ENCODE data around the gene NALF2. TPM values are rescaled to one million over a fixed set of nuclear protein-coding genes. Genes with fewer than 3 reads are reported as not detected.

Gene NALF2
- total RNA-seq, 1 donor from 2014 or later, result 0.33 TPM

DNA sequence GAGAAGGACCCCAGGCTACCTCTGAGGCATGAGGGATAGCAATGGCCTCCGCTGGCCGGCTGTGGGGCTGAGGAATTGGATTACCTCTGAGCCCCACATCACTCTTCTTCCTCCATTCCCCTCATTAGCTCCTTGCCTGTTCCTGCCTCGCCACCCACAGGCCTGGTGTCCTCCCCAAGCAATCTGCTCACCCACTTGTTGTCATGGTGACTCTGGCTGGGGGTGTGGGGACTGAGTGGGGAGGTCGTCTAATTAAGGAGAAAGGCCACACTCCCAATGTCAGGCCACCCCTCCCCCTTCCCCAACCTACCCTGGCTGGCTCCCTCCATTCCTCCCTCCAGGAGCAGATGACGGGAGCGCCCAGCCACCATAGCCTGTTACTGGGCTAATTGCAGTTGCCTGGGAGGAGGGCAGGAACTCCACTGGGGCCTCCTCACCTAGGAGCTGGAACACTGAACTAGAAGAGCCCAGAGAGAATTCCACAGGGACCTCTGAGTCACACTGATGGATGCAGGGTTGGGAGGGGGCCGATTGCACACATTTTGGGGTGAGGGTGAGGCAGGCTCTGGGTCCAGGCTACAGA is 20.7 kb downstream of the NALF2 start:
- DNase-seq (ENCODE audit: low spot score), result no peak
- no peak for ATAC-seq

DNA sequence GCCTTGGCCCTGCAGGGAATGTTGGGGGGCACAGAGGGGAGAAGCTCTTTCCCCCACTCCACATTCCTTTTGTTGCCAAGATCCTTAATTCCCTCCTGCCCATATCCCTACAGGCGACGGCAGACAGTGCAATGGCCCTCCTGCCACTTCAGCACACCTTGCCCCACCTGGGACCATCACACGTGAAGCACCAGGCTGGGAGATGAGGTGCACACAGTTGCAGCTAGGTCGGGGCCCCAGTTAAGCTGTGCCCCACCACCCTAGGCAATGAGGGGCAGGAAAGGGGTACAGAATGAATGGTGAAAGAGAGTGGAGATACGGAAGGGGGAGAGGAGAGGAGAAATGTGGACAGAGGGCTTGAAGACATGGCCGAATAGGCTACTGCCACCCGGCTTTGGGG is 26.2 kb downstream of the NALF2 start:
- ATAC-seq, result no peak
- DNase-seq (ENCODE audit: low spot score), result no peak

DNA sequence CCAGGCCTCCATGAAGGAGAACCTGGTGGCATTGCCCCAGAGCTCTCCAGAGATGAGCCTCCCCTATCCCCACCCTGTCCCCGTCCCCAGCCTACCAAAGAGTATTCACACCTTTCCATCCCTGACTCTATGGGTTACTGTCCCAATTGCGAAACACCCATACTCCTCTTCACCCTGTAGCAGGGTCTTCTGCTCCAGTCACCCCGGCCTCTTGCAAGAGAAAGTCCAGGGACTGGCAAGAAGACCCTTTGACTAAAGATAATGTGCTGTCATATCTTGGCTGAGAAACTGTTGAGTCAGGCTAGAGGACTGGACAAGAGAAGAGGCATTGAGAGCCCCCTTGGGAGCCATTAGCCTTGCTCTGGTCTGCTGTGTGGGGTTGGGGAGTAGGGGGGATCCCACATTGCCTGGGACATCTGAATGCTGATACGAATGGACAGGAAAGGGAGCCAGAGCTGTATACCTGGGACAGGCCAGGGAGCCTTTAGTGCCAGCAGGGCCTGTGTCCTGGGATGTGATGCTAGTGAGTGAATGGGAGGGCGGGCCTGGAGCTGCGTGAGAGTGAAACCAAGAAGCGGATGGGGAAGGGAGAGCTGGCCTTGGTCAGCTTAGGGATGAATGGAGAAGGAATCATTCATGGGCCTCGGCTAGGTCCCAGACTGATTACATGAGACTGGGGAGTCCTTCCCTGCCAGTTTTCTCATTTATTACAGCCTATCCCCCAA is 27.1 kb downstream of the NALF2 start:
- ATAC-seq (no peak), DNase-seq (ENCODE audit: low spot score) (no peak)

DNA sequence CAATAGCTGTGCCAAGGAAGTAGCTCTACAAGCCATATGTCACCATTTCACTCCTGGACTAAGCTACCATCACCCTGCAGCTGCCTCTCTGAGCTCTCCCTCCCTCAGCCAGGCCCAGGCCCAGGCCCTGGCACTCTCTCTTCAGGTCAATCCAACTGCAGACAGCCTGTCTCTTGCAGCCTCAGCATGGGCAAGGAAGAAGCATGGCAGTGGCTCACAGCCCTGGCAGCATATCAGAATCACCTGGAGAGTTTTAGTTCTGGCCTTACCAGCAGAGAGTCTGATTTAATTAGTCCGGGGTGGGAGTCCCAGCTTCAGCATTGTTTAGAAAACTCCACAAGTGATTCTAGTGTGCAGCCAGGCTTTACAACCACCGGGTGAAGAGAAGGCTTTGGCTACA is 31.5 kb downstream of the NALF2 start:
- no peak for ATAC-seq
- DNase-seq (ENCODE audit: low spot score), result no peak

DNA sequence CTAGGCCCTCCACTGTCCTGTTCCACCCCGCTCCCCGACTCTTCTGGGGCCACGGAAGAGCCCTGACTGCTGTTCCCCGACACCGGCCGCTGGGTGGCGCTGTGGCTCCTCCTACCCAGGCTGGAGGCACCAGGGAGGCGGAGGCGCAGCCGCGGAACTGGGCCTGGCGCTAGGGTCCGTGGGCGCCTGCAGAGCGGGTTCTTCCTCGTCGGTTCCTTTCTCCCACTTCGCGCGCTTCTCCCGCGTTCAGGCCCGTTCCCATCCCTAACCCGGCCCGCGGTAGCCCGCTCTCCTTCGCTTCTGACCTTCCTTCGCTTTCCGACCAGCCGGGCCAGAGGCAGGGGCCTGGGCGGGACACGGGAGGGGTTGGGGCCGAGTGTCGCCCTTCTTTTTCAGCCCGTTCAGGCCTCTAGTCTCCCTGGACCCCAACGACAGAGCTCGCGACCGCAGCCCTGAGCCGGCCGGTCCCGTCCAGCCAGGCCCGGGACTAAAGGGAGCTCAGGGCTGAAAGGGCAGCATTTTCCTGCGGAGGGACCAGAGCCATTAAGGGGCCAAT is 34.3 kb downstream of the NALF2 start:
- ATAC-seq (peak; percentile 100), DNase-seq (ENCODE audit: low spot score) (peak; percentile 76)

DNA sequence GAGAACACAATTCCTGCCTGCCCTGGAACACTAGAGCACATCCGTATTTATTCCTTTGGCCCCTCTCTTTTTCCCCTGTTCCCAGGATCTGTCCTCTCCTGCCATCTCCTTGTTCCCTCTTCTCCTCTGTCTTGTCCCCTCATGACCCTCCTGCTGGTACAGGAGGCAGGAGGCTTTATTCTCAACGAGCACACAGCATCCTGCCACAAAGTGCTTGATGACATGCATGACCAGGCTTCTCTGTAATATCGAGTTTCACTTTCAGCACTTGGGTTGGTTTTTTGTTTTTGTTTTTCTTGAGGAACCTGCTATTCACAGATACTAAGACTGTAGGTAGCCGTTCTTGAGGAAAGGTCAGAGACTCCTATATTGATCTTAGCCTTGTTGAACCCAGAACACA is 35.3 kb downstream of the NALF2 start:
- DNase-seq (ENCODE audit: low spot score), result no peak
- ATAC-seq, result no peak

DNA sequence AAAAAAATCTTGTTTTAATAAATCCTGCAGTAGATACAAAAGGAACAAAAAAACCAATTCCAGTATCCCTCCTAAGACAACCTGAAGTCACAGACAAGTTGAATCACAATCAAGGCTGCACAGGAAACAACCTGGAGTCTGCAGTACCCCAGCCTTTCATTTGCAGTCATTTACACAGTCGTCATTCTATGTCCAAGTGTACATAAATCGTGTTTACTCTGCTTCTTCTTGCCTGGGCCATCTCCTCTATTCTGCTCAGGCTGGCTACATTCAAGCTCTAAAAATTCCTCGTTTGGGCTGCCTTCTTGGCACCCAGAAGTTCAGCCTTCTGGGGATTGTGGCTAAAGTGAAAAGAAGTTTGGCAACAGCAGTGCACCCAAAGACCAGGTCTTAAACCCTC is 37.8 kb downstream of the NALF2 start:
- DNase-seq (ENCODE audit: low spot score) (no peak), ATAC-seq (no peak)

DNA sequence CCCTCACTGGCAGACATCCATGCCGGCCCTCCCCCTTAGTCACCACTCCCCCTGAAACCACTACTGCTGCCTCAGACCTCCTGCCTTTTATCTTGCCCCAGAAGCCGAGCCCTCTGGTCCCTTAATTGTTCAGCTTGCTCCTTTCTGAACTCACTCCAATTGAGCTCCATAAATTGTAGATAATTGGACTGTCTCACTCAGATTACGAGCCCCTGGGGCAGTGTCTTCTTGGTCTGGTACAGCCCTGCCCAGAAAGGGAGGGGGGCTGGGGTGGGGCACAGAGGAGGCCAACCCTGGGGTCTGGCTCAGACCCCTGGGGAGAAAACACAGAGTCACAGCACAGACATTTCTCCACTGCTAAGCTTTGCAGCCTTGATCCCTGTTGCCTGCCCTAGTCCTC is 39.4 kb downstream of the NALF2 start:
- no peak for DNase-seq (ENCODE audit: low spot score)
- ATAC-seq, result no peak

DNA sequence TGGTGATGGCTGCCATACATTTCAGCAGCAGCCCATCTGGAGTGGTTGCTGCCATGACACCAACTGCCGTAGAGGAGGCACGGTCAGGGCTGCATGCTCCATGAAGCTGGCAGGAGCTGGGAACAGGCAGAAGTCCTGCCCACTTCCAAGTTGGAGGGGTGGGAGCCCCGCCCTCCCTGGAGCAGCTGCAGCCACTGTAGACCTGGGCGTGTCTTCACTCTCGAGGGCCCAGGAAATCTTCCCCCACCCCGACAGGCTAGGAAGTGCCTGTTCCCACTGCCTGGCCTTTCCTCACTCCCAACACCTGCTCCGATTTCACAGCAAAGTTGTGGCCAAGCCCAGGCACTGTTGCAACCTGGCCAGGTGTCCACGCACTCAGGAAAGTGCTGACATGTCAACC is 42.3 kb downstream of the NALF2 start:
- DNase-seq (ENCODE audit: low spot score) (no peak), ATAC-seq (no peak)

DNA sequence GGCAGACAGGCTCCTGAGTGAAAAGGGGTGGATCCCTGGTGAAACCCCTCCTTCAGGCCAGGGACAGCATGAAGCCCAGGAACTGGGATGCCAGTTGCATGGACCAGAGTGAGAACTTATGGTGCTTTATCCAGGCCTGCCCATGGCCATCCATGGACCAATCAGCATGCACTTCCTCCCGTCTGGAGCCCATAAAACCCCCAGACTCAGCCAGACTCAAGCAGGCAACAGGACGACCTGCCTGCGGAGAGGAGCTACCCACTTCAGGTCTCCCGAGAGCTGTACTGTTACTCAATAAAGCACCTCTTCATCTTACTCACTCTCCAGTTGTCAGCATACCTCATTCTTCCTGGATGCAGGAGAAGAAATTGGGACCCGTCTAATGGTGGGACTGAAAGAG is 42.9 kb downstream of the NALF2 start:
- DNase-seq (ENCODE audit: low spot score), result no peak
- ATAC-seq, result no peak

DNA sequence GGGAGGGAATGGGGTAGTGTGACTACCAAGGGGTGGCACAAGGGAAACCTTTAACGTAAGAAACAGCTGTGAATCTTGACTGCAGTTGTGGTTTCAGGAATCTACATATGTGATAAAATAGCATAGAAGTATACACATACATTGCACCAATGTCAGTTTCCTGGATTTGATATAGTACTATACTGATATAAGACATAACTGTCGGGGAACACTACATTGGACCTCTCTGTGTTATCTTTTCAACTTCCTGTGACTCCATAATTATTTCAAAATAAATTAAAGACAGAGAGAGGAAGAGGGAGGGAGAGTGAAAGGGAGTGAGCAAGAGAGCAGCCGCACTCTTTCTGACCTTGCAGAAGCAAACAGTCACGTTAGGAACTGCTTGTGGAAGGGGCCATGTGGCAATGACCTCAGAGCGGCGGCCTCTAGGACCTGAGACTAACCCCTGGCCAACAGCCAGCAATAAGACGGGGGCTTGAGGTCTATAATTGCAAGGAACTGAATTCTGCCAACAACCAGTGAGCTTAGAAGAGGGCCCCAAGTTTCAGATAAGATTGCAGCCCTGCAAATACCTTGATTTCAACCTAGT is 47.4 kb downstream of the NALF2 start:
- ATAC-seq, result peak; percentile 40
- DNase-seq (ENCODE audit: low spot score), result no peak

DNA sequence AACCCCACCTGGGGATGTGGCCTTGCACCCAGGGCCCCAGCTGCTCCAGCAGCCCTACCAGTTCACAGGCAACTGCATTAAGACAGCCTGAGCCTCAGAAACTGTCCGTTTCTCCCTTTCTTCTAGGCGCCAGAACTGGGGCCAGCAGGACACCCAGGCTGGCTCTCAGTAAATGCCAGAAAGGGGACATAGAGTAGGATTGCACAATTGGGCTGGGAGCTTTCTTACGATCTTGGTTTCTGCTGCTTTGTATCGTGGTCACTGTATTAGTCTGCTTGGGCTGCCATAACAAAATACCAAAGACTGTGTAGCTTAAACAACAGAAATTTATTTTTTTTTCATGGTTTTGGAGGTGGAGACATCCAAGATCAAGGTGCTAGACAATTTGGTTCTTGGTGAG is 48.4 kb downstream of the NALF2 start:
- ATAC-seq (no peak), DNase-seq (ENCODE audit: low spot score) (no peak)

Other genes with a start within 250 kb of the NALF2 start
- 2.5 TPM for gene EDA, start 111.8 kb downstream of the NALF2 start, total RNA-seq